ENCODE data around the gene HMG20A. TPM values are rescaled to one million over a fixed set of nuclear protein-coding genes. Genes with fewer than 3 reads are reported as not detected.
A peak's percentile ranks its signal among the peaks of the same experiment; 100 is the strongest.

The HMG20A gene
- polyA plus RNA-seq, 1 experiment: 31.0 TPM

GRCh38 chr15:77454265-77454664, 33.6 kb downstream of the HMG20A start:
- CTCF ChIA-PET: no interaction called here
- Histone ChIP-seq H3K36me3 (ENCODE audit: control insufficient read depth, insufficient read depth, low read length) (no peaks in the 10 kb centered on the region), H3K27me3 (ENCODE audit: control insufficient read depth, insufficient read depth, low read length) (no peaks in the 10 kb centered on the region), H3K4me3 (ENCODE audit: low read depth, low read length) (no peak overlapping the region)
- TF ChIP-seq CTCF (IDR thresholded peaks at IDR 0.05; ENCODE audit: insufficient read depth, low read depth, low read length): no peak
- POLR2A ChIA-PET: no interaction called here
- no peak for DNase-seq (ENCODE audit: low read depth)

- ChIA-PET CTCF (no interaction called here), POLR2A (no interaction called here)
- no peaks in the 10 kb centered on the region for H3K27me3 ChIP-seq (ENCODE audit: control insufficient read depth, insufficient read depth, low read length)
- no peak for DNase-seq (ENCODE audit: low read depth)
- H3K4me3 ChIP-seq (ENCODE audit: low read depth, low read length): no peak overlapping the region
- TF ChIP-seq CTCF (IDR thresholded peaks at IDR 0.05; ENCODE audit: insufficient read depth, low read depth, low read length): no peak
- no peaks in the 10 kb centered on the region for H3K36me3 ChIP-seq (ENCODE audit: control insufficient read depth, insufficient read depth, low read length)
Measured at GRCh38 chr15:77454951-77455350, 34.3 kb downstream of the HMG20A start.

DNA sequence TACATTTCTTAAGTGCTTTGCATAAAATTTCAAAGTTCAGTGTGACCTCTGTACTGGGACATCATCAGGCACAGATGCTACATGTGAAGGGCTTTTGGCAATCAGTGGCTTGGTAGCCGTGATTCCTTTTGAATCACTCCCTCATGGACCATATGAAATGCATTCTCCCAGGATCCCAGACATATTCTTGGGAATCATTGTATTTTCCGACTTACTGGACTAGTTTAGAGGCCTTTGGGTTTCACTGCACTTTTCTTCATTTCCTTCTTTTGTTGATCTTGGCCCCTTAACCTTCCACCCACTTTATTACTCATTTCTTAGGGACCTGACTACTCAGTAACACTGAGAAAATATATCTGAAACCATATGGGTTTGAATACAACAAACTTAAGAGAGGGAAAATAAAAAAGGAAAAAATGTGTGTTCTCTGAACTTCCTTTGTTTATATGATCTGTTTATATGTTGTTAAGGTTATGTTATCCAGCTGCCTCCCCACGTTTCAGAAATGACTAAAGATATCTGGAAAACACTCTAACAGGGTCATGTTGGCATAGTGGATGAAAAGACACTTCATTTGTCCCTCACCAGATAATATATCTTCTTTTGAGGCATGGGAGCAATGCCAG, 35.1 kb downstream of the HMG20A start:
- Histone ChIP-seq H3K27me3 (ENCODE audit: control insufficient read depth, insufficient read depth, low read length) (no peaks in the 10 kb centered on the region), H3K4me3 (ENCODE audit: low read depth, low read length) (no peak overlapping the region), H3K36me3 (ENCODE audit: control insufficient read depth, insufficient read depth, low read length) (no peaks in the 10 kb centered on the region)
- DNase-seq (ENCODE audit: low read depth): peak; percentile 85
- no peak for TF ChIP-seq CTCF (IDR thresholded peaks at IDR 0.05; ENCODE audit: insufficient read depth, low read depth, low read length)
- ChIA-PET CTCF (interaction anchor here (1.4 kb wide), 1 partner anchor 87 kb away, joined by 4 read pairs; no protein-coding TSS in a partner anchor), POLR2A (no interaction called here)

DNA sequence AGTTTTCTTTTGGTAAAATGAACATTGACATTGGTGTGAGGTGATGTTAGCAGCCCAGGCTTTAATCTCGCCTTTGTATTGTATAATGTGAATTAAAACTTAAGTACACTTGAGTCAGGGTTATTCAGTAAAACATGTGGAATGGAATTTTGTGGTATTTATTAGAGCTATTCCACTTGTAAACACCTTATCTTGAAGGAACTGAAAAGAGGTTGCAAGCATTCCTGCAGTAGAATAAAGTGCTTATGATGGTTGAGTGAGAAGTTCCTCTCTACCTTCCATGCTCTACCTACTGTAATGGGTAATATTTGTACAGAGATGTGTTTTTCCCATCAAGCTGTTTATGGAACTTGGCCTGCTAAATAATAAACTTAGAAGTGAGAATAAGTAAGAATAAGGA, 36.1 kb downstream of the HMG20A start:
- H3K36me3 ChIP-seq (ENCODE audit: control insufficient read depth, insufficient read depth, low read length): no peaks in the 10 kb centered on the region
- no peak overlapping the region for H3K4me3 ChIP-seq (ENCODE audit: low read depth, low read length)
- no peak for DNase-seq (ENCODE audit: low read depth)
- TF ChIP-seq CTCF (IDR thresholded peaks at IDR 0.05; ENCODE audit: insufficient read depth, low read depth, low read length): no peak
- POLR2A ChIA-PET: no interaction called here
- no peaks in the 10 kb centered on the region for H3K27me3 ChIP-seq (ENCODE audit: control insufficient read depth, insufficient read depth, low read length)
- CTCF ChIA-PET: interaction anchor here (0.8 to 1.4 kb wide), 2 partner anchors 9 to 86 kb away, joined by 4 read pairs; no protein-coding TSS in a partner anchor

DNA sequence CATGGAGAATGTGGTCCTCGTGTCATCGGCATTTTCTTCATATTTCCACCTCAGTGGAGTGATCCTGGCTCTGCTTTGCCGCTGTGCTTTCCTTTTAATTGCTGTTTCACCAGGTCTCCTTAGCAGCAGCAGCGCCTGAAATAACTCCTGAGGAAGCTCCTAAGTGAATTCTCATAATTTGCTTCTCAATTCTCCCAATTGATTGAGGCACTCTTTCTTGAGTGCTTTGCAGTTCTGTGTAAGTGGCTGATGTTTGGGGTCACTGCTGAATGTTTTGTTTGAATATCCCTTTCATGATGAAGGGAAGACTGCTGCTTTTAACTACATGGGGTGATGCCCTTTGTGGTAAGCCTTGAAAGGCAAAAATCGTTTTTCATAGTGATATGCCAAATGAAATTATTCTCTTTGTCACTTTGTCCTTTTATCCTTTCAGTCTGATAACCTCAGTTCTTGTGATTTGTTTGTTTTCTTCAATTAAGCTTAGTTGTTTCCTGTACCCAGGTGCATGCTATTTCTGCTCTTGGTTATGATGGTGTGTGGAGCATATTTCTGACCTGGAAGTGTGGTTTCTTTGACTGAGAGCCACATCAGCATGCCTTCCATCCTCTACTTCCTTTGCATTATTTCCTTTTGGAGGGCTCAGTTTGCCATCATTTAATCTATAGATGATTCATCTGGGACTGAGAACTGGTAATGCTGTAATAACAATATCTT, 36.7 kb downstream of the HMG20A start:
- Histone ChIP-seq H3K4me3 (ENCODE audit: low read depth, low read length) (no peak overlapping the region), H3K36me3 (ENCODE audit: control insufficient read depth, insufficient read depth, low read length) (no peaks in the 10 kb centered on the region), H3K27me3 (ENCODE audit: control insufficient read depth, insufficient read depth, low read length) (no peaks in the 10 kb centered on the region)
- no peak for TF ChIP-seq CTCF (IDR thresholded peaks at IDR 0.05; ENCODE audit: insufficient read depth, low read depth, low read length)
- DNase-seq (ENCODE audit: low read depth): no peak
- CTCF ChIA-PET: interaction anchor here (0.8 kb wide), 1 partner anchor 9 kb away, joined by 4 read pairs; no protein-coding TSS in a partner anchor
- POLR2A ChIA-PET: no interaction called here
